ENCODE measurements around the gene SLC16A11. TPM values are rescaled to one million over a fixed set of nuclear protein-coding genes. Genes with fewer than 3 reads are reported as not detected.
"Not testable (repeated sequence)": the region's sequence is repeated elsewhere in the genome, so short reads cannot be mapped to it uniquely, and the experiment has no call there.

Gene SLC16A11
- total RNA-seq, 1 experiment from 2014 or later: not detected

DNA sequence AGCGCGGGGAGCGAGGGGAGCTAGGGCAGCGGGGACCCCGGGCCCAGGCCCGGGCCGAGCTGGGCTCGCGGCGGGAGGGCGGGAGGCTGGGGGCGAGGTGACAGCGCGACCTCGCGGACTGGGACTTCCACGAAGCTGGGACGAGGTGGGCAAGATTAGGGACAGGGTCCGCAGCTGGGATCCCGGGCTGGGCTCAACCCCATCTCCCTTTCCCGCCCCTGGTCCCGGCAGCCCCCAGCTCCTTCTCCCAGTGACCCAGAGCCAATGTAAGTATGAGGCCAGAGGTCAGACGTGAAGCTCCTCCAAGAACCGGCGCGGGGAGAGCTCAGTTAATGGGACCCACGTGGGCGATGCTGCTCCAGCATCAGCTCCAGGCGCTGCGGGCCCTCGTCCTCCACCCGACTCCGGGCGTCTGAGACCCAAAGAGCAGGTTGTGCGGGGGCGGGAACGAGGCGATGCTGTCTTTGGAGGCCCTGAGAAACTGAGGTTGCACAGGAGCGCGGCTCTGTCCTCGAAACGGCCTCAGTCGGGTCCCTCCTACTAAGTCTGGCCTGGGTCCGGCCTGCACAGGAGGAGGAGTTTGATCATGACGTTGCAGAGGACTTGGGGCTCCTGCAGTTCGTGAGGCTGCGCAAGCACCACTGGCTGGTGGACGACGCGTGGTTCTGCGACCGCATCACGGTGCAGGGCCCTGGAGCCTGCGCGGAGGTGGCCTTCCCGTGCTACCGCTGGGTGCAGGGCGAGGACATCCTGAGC is 47.5 kb downstream of the SLC16A11 start:
- in situ Hi-C loops (cut with HindIII; ENCODE audit: low pct_unique_long_range_greater_than_20kb, low sequenced_read_pairs): no loop called here

DNA sequence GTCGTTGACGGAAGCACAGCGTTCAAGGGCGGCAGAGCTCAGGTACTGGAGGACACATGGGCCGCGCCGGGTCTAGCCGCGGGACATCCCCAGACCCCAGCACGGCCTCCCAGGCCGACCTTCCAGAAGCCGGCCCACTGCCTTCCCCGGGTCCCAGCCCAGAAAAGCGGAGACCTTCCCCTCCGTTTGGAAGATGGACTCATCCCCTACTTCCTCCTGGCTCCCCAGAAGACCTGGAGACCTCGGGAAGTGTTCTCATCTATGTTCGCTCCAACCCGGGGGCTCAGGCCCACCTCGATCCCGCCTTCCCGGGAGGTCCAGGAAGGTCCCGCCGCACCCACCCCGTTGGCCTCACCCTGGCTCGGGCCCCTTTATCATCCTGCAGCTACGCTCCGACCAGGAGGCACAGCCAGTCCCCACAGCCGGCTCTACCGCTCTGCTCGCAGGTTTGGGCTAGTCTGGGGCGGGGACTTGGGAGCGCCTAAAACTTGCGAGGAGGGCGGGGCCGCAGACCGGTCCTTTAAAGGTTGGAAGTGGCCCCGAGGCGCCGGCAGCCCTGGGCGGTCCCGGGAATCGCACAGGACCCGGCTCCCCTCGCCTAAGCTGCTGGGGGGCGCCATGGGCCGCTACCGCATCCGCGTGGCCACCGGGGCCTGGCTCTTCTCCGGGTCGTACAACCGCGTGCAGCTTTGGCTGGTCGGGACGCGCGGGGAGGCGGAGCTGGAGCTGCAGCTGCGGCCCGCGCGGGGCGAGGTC is 48.2 kb downstream of the SLC16A11 start, which contains the start of gene ALOX12:
TSS of gene ALOX12 (plus strand) at position 550 of the 756 bp plus-strand sequence. CDS start at position 619, 69 bp downstream.
- in situ Hi-C loops (cut with HindIII; ENCODE audit: low pct_unique_long_range_greater_than_20kb, low sequenced_read_pairs): no loop called here
- no peak for DNase-seq (ENCODE audit: low read depth)

More for the DNA sequence above, 47.5 kb downstream of the SLC16A11 start:
- DNase-seq (ENCODE audit: low read depth): no peak

DNA sequence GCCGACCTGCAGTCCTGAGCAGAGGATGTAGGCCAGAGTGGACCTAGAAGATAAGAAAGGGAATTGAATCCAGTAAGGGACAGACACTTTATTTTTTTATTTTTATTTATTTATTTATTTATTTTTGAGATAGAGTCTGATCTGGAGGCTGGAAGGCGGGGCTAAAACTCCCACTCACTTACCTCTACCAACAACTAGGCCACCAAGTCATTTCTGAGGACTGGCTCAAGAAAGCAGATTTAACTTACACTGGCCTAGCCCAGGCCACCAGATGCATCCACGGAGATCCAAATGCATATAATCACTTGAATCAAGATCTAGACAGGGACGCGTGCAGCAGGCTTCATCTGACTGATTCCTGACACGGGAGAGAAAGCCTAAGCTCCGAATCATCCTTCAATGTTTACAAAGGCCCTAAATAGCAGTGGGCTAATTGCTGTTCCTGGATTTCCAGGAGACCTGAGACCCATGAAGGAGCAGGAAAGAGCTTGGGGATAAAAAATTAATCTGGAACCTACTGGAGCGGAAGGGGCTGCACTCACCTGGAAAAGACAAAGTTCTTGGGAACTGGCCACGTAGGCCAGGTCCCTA is 49.1 kb downstream of the SLC16A11 start:
- peak; percentile 35 for DNase-seq (ENCODE audit: low read depth)

DNA sequence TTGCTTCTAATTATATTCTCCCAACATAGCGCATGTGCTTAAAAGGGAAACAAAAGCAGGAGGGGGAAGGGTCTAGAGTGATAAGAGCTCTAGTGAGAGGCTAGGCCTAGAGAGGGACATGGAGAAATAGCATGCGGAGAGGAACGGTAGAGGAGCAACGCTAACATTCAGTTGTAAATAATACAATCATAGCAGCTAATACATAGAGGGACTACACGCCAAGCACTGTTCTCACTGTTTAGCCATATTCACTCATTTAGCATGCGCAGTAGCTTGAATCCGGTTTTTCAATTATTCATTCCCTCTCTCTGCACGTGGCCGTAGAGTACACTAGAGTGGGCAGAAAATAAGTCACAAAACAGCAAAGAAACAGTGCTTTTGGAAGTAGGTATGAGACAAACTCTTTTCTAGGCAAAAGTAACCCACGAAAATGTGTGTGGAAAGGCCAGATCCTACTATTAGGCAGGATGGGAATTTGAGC is 49.7 kb downstream of the SLC16A11 start:
- no peak for DNase-seq (ENCODE audit: low read depth)
- in situ Hi-C loops (cut with HindIII; ENCODE audit: low pct_unique_long_range_greater_than_20kb, low sequenced_read_pairs): no loop called here

More for the DNA sequence above, 49.1 kb downstream of the SLC16A11 start:
- in situ Hi-C loops (cut with HindIII; ENCODE audit: low pct_unique_long_range_greater_than_20kb, low sequenced_read_pairs): no loop called here

DNA sequence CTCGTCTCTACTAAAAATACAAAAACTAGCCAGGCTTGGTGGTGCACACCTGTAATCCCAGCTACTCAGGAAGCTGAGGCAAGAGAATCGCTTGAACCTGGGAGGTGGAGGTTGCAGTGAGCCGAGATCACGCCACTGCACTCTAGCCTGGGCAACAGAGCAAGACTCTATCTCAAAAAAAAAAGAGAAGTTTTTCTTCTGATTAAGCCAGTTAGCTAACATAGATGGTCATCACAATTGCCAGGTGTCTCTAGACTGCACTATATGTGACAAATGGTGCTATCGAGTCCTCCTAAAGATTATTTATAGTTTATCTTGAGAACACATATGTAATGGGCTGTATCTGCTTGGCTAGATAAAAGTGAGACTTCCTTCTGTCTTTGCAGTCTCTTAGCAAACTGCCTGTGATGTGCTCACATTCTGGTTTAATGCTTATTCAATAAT is 50.3 kb downstream of the SLC16A11 start:
- DNase-seq (ENCODE audit: low read depth); in situ Hi-C loops (cut with HindIII; ENCODE audit: low pct_unique_long_range_greater_than_20kb, low sequenced_read_pairs): not testable (repeated sequence)

Other genes starting within 250 kb of the SLC16A11 start
- not detected in 2 replicates for gene TEKT1, start 212.4 kb downstream of the SLC16A11 start, total RNA-seq (2014; rRNA removed; shearing (Covaris generic); ENCODE audit: low replicate concordance)
- gene ALOX12, start 48.0 kb downstream of the SLC16A11 start, total RNA-seq (2014; rRNA removed; shearing (Covaris generic); ENCODE audit: low replicate concordance): not detected in 2 replicates
- 128 and 131 TPM in 2 replicates for gene RNASEK, start 31.5 kb downstream of the SLC16A11 start, total RNA-seq (2014; rRNA removed; shearing (Covaris generic); ENCODE audit: low replicate concordance)
- gene BCL6B, start 21.0 kb downstream of the SLC16A11 start, total RNA-seq (2014; rRNA removed; shearing (Covaris generic); ENCODE audit: low replicate concordance): not detected in 2 replicates
- 3.7 and 8.6 TPM in 2 replicates for gene SLC16A13, start 8.1 kb downstream of the SLC16A11 start, total RNA-seq (2014; rRNA removed; shearing (Covaris generic); ENCODE audit: low replicate concordance)
- gene CLEC10A, start 36.2 kb upstream of the SLC16A11 start, total RNA-seq (2014; rRNA removed; shearing (Covaris generic); ENCODE audit: low replicate concordance): not detected in 2 replicates
- gene ASGR2, start 70.7 kb upstream of the SLC16A11 start, total RNA-seq (2014; rRNA removed; shearing (Covaris generic); ENCODE audit: low replicate concordance): not detected in 2 replicates
- gene ASGR1, start 135.3 kb upstream of the SLC16A11 start, total RNA-seq (2014; rRNA removed; shearing (Covaris generic); ENCODE audit: low replicate concordance): not detected in 2 replicates
- gene DLG4, start 175.7 kb upstream of the SLC16A11 start, total RNA-seq (2014; rRNA removed; shearing (Covaris generic); ENCODE audit: low replicate concordance): 2.8 and 4.8 TPM in 2 replicates
- 301 and 338 TPM in 2 replicates for gene ACADVL, start 175.8 kb upstream of the SLC16A11 start, total RNA-seq (2014; rRNA removed; shearing (Covaris generic); ENCODE audit: low replicate concordance)
- gene DVL2, start 190.4 kb upstream of the SLC16A11 start, total RNA-seq (2014; rRNA removed; shearing (Covaris generic); ENCODE audit: low replicate concordance): 33.3 and 64.4 TPM in 2 replicates
- gene PHF23, start 195.4 kb upstream of the SLC16A11 start, total RNA-seq (2014; rRNA removed; shearing (Covaris generic); ENCODE audit: low replicate concordance): 28.0 and 39.4 TPM in 2 replicates
- gene GABARAP, start 198.4 kb upstream of the SLC16A11 start, total RNA-seq (2014; rRNA removed; shearing (Covaris generic); ENCODE audit: low replicate concordance): 211 and 296 TPM in 2 replicates
- 9.6 and 19.0 TPM in 2 replicates for gene CTDNEP1, start 207.6 kb upstream of the SLC16A11 start, total RNA-seq (2014; rRNA removed; shearing (Covaris generic); ENCODE audit: low replicate concordance)
- gene ELP5, start 208.1 kb upstream of the SLC16A11 start, total RNA-seq (2014; rRNA removed; shearing (Covaris generic); ENCODE audit: low replicate concordance): 25.5 and 32.4 TPM in 2 replicates
- gene CLDN7, start 218.4 kb upstream of the SLC16A11 start, total RNA-seq (2014; rRNA removed; shearing (Covaris generic); ENCODE audit: low replicate concordance): not detected in 2 replicates
- not detected in 2 replicates for gene SLC2A4, start 237.6 kb upstream of the SLC16A11 start, total RNA-seq (2014; rRNA removed; shearing (Covaris generic); ENCODE audit: low replicate concordance)